Endothelial cell of umbilical vein (primary cell): Measurements from ENCODE around the gene NUS1.

Experiments used
- CTCF ChIP-seq, 2 donors: IDR thresholded peaks; 1 replicate in 1 of 2; 2 replicates in 1 of 2; pipeline ENCODE4 v1.5.1; 2011; ENCODE audit warnings: low read length in 2 of 2, mild to moderate bottlenecking in 2 of 2, moderate library complexity in 2 of 2, control low read depth in 1 of 2, inconsistent platforms in 1 of 2, low read depth in 1 of 2; ENCODE audit not compliant: insufficient read depth in 1 of 2; ENCODE audit errors: extremely low read depth in 1 of 2
- EZH2 ChIP-seq: IDR thresholded peaks from 2 replicates; pipeline ENCODE4 v1.6.1; 2012; ENCODE audit warnings: borderline replicate concordance, low read depth, mild to moderate bottlenecking, moderate library complexity, low read length, inconsistent platforms; ENCODE audit not compliant: severe bottlenecking
- FOS ChIP-seq: IDR thresholded peaks from 2 replicates; pipeline ENCODE4 v1.6.1; 2011; ENCODE audit warnings: mild to moderate bottlenecking, low read length, moderate library complexity, borderline replicate concordance; ENCODE audit not compliant: insufficient read depth
- GATA2 ChIP-seq: IDR thresholded peaks from 2 replicates; pipeline ENCODE4 v1.7.0; 2011; ENCODE audit warnings: low read depth, mild to moderate bottlenecking, moderate library complexity, mixed read lengths, low read length; ENCODE audit not compliant: insufficient read length, insufficient read depth
- MYC ChIP-seq: IDR thresholded peaks from one replicate; pipeline ENCODE4 v1.6.1; 2011; ENCODE audit warnings: mild to moderate bottlenecking, low read depth, low read length
- POLR2A ChIP-seq: IDR thresholded peaks from 2 replicates; pipeline ENCODE4 v1.6.1; 2012; ENCODE audit warnings: low read depth, mild to moderate bottlenecking, control low read depth, low read length
- POLR2AphosphoS5 ChIP-seq: IDR thresholded peaks from 2 replicates; pipeline ENCODE4 v1.6.1; 2012; ENCODE audit warnings: low read depth, mild to moderate bottlenecking, control low read depth, low read length, moderate library complexity; ENCODE audit not compliant: insufficient read depth
- TF ChIP-seq, protein P1 (sequence below): IDR thresholded peaks from 2 replicates; pipeline ENCODE4 v1.6.1; 2011; ENCODE audit not compliant: insufficient read depth, insufficient read length

- TF ChIP-seq CTCF (IDR thresholded peaks at IDR 0.05; ENCODE audit: extremely low read depth in 1 of 2, insufficient read depth in 1 of 2, low read depth in 1 of 2, low read length in 2 of 2) (no peak), EZH2 (no peak), POLR2A (no peak), POLR2AphosphoS5 (no peak), GATA2 (no peak), MYC (no peak), FOS (no peak)
- TF ChIP-seq, protein P1, sequence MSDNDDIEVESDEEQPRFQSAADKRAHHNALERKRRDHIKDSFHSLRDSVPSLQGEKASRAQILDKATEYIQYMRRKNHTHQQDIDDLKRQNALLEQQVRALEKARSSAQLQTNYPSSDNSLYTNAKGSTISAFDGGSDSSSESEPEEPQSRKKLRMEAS, result no peak
Observed at GRCh38 chr6:117728626-117729025, 53.4 kb downstream of the NUS1 start.
